Activated CD4-positive, alpha-beta T cell treated with anti-CD3 and anti-CD28 coated beads, Interleukin-2, amount 10 ng/mL, durations not matched to agents 7 days and 5 days (primary cell): ENCODE data around the gene KPTN. TPM values are rescaled to one million over a fixed set of nuclear protein-coding genes. Genes with fewer than 3 reads are reported as not detected.

Source experiments
- total RNA-seq, 2 experiments: library from RNA; stranded (reverse); gene quantifications; one replicate each; pipeline ENCODE4 v1.2.3, GENCODE V29; 2021

Gene KPTN
- total RNA-seq, 2 experiments from 2014 or later = 12.5 to 14.1 TPM

Other genes starting within 250 kb of the KPTN start
- gene CCDC9, start 227.7 kb downstream of the KPTN start, total RNA-seq = 10 to 100 TPM; 20.4 to 24.1 TPM
- gene INAFM1, start 209.3 kb downstream of the KPTN start, total RNA-seq = 10 to 100 TPM; 12.8 to 14.9 TPM
- gene C5AR1, start 174.4 kb downstream of the KPTN start, total RNA-seq = 1 to 10 TPM; 1.0 to 1.2 TPM
- under 1 TPM; 0.25 to 0.37 TPM for gene C5AR2, start 152.0 kb downstream of the KPTN start, total RNA-seq
- 10 to 100 TPM; 13.0 TPM for gene DHX34, start 134.9 kb downstream of the KPTN start, total RNA-seq
- gene MEIS3, start 64.7 kb downstream of the KPTN start, total RNA-seq = not detected
- not detected for gene SLC8A2, start 12.3 kb downstream of the KPTN start, total RNA-seq
- 100 to 1,000 TPM; 121 to 133 TPM for gene NAPA, start 30.8 kb upstream of the KPTN start, total RNA-seq
- gene ZNF541, start 88.9 kb upstream of the KPTN start, total RNA-seq = under 1 TPM; 0.35 to 0.40 TPM
- gene BICRA, start 124.9 kb upstream of the KPTN start, total RNA-seq = 10 to 100 TPM; 23.3 to 25.5 TPM
- gene EHD2, start 229.2 kb upstream of the KPTN start, total RNA-seq = not detected